GM19351 (cell line): ENCODE measurements around the gene FAM184A.
"Not testable (repeated sequence)": the region's sequence is repeated elsewhere in the genome, so short reads cannot be mapped to it uniquely, and the experiment has no call there.

Source experiments
- ATAC-seq: cut with Tn5 transposase; IDR thresholded peaks from one replicate; pipeline ENCODE4 v1.9.1; 2021; ENCODE audit warnings: mild to moderate bottlenecking, moderate library complexity; ENCODE audit not compliant: unreplicated experiment

The FAM184A gene

GRCh38 chr6:119022796-119023195 is 55.7 kb downstream of the FAM184A start:
- ATAC-seq, result no peak

- ATAC-seq, result peak; percentile 40
Observed at GRCh38 chr6:119020597-119021561, 57.6 kb downstream of the FAM184A start.

- not testable (repeated sequence) for ATAC-seq
Observed at GRCh38 chr6:119015165-119015564, 63.3 kb downstream of the FAM184A start.

GRCh38 chr6:119012521-119012920 is 65.9 kb downstream of the FAM184A start:
- no peak for ATAC-seq

GRCh38 chr6:119009266-119009665 is 69.2 kb downstream of the FAM184A start:
- not testable (repeated sequence) for ATAC-seq

- ATAC-seq, result no peak
Observed at GRCh38 chr6:119006974-119007373, 71.5 kb downstream of the FAM184A start.

GRCh38 chr6:119002069-119002468 is 76.4 kb downstream of the FAM184A start:
- no peak for ATAC-seq

GRCh38 chr6:118999494-119000040 is 78.9 kb downstream of the FAM184A start:
- ATAC-seq, result no peak

- ATAC-seq, result not testable (repeated sequence)
Observed at GRCh38 chr6:118997426-118997825, 81.0 kb downstream of the FAM184A start.

- no peak for ATAC-seq
Observed at GRCh38 chr6:118996289-118996820, 82.1 kb downstream of the FAM184A start.

- ATAC-seq, result no peak
Observed at GRCh38 chr6:118993803-118994251, 84.6 kb downstream of the FAM184A start.

GRCh38 chr6:118993358-118993757 is 85.1 kb downstream of the FAM184A start:
- no peak for ATAC-seq

GRCh38 chr6:118992186-118992795 is 86.2 kb downstream of the FAM184A start:
- no peak for ATAC-seq

GRCh38 chr6:118986312-118986711 is 92.2 kb downstream of the FAM184A start:
- ATAC-seq, result no peak

GRCh38 chr6:118985123-118985830 is 93.2 kb downstream of the FAM184A start:
- ATAC-seq, result no peak

- peak; percentile 77 for ATAC-seq
Observed at GRCh38 chr6:118984342-118984741, 94.1 kb downstream of the FAM184A start.

- no peak for ATAC-seq
Observed at GRCh38 chr6:118982575-118982911, 95.9 kb downstream of the FAM184A start.

GRCh38 chr6:118981884-118982574 is 96.4 kb downstream of the FAM184A start:
- ATAC-seq, result no peak

- ATAC-seq, result no peak
Observed at GRCh38 chr6:118980063-118980462, 98.4 kb downstream of the FAM184A start.

- no peak for ATAC-seq
Observed at GRCh38 chr6:118974790-118975189, 103.7 kb downstream of the FAM184A start.
